SU-DHL-6 (cell line): ENCODE data around the gene CFAP65.

ENCODE experiments used
- EZH2phosphoT487 ChIP-seq: fragments of 200-600 bp; sonication (generic), shearing (Covaris generic); conservative IDR thresholded peaks from 2 replicates; pipeline ENCODE4 v1.6.1; 2018; ENCODE audit warnings: mild to moderate bottlenecking, antibody characterized with exemption, low read length, moderate library complexity, mixed read lengths
- TF ChIP-seq, protein P1 (sequence below): fragments of 200-600 bp; sonication (generic); IDR thresholded peaks from one replicate; pipeline ENCODE4 v1.5.1; 2017; ENCODE audit warnings: antibody characterized with exemption, mild to moderate bottlenecking, low read length, moderate library complexity; ENCODE audit not compliant: insufficient read depth, poor library complexity, severe bottlenecking

DNA sequence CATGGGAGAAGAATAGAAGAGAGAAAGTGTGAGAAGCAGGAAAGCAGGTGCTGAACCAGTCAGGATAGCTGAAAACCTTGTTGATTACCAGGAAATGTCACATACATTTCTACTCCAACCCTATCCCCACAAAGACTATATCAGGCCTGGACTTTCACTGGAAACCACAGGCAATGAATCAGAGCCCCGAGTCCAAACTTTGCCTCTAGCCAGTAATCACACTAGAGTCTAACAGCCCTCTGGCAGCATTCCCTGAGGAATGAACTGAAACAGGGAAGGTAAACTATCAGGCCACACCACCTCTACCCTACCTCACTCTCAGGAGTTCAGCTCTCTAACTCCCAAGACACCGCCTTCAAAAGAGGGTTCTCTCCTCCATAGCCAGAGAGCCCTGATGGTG, 38.1 kb upstream of the CFAP65 start:
- TF ChIP-seq, protein P1, sequence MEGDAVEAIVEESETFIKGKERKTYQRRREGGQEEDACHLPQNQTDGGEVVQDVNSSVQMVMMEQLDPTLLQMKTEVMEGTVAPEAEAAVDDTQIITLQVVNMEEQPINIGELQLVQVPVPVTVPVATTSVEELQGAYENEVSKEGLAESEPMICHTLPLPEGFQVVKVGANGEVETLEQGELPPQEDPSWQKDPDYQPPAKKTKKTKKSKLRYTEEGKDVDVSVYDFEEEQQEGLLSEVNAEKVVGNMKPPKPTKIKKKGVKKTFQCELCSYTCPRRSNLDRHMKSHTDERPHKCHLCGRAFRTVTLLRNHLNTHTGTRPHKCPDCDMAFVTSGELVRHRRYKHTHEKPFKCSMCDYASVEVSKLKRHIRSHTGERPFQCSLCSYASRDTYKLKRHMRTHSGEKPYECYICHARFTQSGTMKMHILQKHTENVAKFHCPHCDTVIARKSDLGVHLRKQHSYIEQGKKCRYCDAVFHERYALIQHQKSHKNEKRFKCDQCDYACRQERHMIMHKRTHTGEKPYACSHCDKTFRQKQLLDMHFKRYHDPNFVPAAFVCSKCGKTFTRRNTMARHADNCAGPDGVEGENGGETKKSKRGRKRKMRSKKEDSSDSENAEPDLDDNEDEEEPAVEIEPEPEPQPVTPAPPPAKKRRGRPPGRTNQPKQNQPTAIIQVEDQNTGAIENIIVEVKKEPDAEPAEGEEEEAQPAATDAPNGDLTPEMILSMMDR, result no peak
- TF ChIP-seq EZH2phosphoT487, result no peak
